Left forelimb (tissue), 1 donor: ENCODE results near the gene IQSEC3.
"Not testable (repeated sequence)": the region's sequence is repeated elsewhere in the genome, so short reads cannot be mapped to it uniquely, and the experiment has no call there.

Experiments used
- DNase-seq: peaks from one replicate; pipeline ENCODE4 v3.0.0-alpha.2; 2018; ENCODE audit warnings: low spot score

IQSEC3 gene

DNA sequence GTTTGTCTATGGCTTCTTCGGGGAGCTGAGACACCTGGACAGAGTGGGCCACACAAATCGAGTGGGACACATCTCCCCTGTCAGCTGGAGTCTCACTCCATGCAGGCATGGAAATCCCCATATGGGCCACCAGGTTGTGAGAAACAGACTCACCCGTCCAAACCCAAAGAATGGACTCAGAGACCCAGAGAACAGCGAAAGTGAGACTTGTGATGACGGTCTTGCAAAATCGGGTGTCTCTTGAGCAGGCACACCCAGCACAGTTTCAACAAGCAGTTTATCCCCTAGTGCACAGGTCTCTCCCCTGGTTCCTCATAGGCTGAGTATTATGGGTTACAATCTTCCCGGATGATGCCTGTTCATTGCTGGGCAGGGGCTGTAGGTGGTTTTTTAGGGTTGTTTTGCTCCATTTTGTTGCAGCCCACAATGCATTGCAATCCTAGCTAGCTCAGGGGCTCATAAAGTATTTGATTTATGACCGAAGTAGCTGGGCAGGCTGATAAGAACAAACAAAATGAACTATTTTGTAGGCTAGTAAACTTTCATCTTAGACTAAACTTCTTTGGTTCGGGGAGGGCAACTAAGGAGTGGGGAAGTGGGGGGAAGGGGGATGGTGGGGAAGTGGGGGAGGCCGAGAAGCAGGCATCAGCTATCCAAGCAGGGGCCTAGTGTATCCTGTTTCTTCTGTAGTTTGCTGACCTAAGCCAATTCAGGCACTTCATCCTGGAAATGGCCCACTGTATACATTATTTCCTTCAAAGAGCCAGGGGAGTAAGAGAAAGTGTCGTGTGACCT lies 45.3 kb downstream of the IQSEC3 start:
- DNase-seq: no peak

DNA sequence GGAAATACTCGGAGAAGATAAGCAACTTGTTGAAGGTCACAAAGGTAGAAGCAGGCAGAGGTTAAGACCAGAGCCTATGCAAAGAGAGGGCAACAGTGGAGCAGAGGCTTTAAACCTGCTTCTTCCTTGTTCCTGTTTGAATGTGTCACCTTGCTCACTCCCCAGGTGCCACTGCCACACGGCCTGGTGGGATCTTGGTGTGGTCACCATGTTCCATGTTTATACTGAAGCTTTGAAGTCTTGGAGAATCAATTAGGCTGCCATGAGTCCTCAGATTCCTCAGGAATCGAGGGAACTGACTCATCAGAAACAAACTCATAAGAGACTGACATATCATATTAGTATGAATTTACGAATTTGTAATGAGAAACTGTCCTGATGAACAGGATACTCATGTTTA lies 46.8 kb downstream of the IQSEC3 start:
- DNase-seq: no peak

DNA sequence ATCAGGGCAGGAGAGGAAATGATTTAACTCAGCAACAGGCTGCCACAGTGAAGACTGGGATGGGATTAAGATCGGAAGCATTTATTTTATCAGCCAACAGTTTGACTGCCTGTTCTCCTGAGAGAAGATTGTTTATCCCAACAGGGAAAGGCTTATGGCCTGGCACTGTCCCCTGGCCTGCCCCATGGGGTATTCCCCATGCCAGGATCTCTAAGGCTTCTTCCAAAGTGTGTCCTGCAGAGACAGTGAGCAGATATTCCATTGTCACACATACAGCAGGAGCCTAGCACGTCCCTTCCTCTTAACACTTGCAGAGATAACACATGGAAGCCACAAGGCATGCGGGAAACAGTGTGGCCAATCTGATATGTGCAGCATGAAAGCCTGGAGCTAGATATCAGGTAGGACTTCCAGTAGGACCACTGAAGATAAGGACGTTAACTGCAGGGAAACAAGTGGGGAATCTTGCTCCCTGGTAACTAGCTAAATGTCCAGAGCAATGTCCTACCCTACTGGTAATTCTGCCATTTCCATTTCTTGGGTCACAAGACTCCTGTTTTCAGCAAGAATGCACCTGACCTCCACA lies 48.2 kb downstream of the IQSEC3 start:
- no peak for DNase-seq

DNA sequence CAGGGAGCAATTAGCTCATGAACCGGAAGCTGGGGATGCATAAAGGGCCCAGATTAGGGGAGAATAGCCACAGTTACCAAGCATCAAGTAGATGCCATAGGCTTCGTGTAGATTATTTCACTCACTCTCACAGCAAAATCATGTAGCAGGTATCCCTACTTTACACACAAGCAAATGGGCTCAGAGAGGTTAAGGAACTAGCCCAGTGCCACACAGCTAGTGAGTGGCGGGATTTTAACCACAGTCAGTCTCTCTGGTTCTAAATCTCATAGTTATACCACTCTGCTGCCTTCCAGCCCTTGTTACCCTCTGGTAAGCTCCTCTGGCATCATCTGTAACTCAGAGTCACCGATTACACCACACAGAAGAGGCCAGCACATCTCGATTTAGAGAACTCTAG lies 49.0 kb downstream of the IQSEC3 start:
- DNase-seq: no peak

DNA sequence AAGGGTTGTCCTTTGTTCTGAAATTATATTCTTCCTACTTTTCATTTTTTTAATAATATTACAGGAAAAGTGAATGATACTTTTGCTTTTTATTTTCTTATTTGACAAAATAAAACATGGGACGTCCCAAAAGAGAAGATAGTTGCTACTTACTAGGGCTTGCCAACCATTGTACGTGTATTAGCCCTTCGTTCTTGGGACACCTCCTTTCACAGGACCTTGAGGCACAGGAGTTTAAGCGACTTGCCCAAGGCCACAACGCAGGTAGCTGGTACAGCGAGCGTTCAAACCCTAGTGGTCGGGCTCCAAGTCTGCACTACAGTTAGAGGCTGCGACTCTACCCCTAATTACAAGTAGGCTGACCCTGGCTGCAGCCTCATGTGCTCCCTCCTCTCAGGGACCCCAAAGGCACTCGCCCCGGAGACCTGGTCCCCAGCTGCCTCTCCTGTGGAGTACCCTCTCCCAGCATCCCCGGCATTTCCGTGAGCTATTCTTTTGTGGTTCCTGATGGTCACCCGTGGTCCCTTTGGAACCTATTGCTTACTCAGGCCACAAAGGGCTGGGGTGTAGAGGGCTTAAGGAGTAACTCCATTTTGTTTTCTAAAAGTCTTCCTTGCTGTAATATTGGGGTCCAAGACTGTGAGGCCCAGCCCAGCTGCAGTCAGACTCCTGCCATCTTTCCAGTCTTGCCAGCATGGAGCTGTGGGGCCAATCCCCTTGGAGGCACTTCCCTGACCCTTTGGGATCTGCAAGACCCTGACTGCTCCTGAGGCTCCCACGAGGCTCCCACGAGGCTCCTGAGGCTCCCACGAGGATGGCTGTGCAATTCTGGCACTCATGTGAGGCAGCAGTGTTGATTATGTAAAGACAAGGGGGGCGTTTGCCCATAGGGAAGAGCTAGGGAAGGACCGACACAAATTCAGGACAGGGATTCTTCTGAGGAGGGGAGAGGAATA lies 49.7 kb downstream of the IQSEC3 start:
- DNase-seq: no peak

DNA sequence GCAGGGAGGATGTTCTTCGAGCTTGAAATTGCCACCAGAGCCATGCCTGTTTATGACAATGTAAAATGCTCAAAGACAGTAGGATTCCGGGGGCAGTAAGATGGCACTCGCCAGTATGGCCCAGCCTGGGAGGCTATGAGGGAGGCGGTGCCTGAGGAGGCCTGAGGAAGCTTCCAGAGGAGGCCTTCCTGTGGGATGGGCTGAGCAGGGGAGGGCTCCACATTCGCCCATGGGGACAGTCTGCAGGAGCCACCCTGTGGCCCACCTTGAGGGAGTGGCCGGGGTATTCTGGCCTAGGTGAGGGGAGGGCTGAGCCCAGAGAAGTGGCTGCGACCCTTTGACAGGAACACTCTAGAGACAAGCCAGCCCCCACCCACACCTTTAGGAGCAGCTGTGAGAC lies 50.7 kb downstream of the IQSEC3 start:
- no peak for DNase-seq

DNA sequence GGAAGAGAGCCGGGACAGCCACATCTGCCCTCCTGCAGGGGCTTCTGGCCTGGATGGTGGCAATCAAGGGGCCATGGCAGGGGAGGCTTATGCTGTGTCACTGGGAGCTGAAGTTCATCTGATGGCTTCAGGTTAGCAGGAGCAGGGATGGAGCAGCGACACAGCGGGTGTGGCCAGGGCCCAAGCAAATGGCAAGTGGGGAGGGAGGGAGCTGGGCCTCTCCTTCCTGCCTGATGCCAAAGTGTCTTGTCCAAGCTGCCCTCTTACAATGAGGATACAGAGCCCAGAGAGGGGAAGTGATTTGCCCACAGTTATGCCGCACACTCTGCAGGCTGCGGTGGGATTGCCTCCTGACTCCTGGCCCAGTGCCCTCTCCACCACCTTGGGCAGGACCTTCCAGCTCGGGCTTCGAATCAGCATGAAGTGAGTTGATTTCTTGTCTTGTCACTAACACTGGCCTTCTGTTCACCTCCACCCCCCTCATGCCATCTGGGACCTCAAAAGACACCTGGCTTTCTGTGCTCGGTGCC lies 51.3 kb downstream of the IQSEC3 start:
- DNase-seq: no peak

DNA sequence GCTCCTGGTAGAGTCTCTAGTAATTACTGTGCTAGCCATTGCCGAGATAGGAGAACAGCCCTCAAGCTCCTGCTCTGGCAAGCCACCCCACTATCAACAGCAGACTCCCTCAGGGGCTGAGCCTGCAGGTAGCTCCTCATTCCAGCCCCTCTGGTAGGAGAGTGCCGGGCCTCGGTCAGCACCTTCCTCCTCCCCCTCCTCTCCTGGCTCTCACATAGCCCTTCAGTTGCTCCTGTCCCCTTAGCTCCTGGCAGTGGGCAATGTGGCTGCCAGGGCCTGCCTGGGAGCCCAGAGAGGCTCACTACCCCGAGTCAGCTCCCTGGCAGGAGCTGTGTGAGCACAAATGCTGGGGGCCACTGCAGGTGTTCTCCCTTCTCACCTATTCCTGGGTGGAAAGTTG lies 52.0 kb downstream of the IQSEC3 start:
- DNase-seq: no peak

DNA sequence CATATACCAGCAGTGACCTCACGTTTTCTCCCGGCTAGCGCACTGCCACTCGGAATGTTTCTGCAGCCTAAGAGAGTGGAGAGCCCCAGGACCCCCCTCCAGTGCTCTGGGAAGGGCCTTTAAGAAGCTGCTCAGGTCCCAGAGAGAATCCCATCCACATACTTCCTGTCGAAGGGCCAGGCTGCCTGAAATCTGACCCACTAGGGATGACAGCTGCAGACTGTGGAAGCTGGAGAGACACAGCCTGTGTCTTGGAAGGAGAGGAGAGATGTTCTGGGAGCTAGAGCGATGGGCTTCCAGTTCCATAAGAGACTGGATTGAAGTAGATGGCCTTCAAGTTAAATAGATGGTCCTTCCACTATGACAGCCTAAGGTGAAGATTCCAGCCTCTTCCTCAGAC lies 54.4 kb downstream of the IQSEC3 start:
- DNase-seq: no peak

DNA sequence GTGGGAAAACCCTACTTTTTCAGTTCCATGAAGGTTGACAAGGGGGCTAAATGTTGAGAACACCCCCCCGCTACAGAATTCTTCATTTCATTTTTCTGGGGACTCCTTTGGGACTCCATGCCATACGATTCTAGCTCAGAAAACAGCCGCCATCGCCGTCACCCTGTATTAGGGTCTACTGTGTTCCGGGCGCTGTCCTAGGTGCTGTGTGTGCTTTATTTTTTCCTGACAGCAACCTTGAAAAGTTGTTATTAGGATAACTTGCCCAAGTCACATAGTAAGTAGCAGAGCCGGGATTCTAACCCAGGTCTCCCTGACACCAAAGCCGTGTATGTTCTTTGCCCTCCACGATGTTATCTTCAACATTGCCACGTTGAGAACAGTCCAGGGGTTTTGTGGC lies 55.1 kb downstream of the IQSEC3 start:
- no peak for DNase-seq

DNA sequence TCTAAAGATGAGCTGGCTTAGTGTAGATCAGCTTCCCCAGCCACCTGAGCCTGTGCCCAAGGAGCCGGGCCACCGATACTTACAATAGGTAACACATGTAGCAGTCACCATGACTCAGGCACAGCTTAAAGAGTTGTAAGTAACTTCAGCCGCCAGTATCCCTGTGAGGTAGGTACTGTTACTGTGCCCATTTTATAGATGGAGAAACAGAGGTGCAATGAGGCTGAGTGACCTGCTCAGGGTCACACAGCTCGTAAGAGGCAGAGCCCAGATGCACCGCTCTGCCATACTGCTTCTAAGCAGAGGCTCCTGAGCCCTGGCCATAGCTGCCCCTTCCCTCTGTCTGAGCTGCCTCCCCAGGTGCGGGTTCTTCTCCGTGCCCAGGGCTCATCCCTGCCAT lies 58.5 kb downstream of the IQSEC3 start:
- DNase-seq: no peak

DNA sequence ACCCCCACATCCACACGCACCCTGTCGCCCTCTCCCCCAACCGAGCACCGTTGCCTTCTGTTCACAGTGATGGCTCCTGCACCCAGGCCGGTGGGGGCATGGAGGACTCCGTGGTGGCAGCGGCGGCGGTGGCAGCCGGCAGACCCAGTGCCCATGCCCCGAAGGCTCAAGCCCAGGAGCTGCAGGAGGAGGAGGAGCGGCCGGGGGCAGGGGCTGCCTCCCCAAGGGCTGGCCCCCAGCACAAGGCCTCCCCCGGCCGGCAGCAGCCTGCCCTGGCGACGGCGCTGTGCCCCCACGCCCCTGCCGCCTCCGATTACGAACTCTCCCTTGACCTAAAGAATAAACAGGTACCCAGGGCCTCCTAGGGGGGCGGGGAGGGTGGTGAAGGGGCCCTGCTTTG lies 59.0 kb downstream of the IQSEC3 start:
- no peak for DNase-seq

DNA sequence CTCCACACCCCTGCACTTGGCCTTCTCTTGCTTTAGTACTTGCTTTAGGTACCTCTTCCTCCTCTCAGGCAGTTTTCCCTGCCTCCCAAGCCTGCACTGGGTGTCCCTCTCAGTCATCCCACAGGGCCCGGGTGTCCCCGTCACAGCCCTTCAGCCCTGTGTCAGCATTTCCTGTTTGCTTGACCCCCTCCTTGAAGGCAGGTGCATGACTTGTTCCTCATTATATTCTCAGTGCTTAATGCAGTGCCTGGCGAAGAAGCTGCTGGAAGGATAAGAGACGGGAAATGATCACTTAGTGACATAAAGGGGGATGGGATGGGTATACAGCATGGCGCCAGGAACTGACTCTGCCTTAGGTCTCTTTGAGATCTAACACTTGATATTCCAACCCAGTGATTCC lies 61.5 kb downstream of the IQSEC3 start:
- DNase-seq: no peak

DNA sequence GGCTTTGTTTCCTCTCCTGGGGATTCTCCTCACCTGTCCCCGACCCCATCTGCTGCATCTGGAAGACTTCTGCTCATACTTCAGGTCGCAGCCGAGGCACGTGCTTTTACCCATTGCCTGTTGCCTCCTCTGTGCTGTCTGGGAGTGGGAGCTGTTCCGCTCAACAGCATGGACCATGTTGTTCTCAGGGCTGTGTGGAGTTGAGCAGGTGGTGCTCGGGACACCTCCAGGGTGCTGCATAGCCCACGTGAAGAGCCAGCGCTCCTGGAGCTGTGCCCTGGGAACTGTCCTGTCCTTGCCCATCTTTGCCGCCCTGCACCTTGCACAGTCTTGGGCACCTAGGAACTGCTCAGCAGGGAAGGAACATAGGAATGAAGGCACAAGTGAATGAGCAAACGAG lies 62.4 kb downstream of the IQSEC3 start:
- no peak for DNase-seq

DNA sequence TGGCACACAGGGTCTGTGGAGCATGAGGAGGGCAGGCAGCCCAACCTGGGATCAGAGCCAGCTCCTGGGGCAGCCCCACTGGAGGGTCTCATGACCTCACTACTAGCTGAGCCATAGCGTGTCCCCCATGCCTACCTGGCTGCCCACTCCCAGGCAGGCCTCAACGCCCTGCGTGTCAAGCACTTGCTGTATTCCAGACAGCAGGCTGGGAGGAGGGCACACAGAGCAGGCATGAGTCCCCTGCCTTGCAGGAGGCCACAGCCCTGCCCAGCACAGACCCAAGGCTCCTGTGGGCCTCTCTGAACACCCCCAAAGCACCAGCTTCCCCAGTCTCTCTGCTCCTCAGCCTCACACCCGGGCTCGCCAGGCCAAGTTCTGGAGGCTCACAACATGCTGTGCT lies 64.0 kb downstream of the IQSEC3 start:
- DNase-seq: no peak

DNA sequence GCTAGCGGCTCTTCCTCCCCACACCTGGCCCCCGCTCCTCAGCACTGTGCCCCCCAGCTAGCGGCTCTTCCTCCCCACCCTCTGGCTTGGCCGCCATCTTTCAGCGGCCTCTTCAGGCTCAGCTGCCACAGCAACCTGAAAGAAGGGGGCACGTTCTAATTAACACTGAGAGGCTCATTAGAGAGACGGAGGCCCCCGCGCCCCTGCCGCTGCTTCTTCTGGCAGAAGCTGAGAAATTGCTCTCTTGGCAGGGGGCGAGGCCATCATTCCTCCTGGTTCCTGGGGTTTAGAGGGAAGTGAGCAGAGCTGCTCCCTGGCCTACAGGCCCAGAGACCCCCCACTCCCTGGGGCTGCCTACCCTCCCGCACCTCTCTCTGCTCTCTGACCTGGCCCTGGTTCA lies 64.4 kb downstream of the IQSEC3 start:
- no peak for DNase-seq

DNA sequence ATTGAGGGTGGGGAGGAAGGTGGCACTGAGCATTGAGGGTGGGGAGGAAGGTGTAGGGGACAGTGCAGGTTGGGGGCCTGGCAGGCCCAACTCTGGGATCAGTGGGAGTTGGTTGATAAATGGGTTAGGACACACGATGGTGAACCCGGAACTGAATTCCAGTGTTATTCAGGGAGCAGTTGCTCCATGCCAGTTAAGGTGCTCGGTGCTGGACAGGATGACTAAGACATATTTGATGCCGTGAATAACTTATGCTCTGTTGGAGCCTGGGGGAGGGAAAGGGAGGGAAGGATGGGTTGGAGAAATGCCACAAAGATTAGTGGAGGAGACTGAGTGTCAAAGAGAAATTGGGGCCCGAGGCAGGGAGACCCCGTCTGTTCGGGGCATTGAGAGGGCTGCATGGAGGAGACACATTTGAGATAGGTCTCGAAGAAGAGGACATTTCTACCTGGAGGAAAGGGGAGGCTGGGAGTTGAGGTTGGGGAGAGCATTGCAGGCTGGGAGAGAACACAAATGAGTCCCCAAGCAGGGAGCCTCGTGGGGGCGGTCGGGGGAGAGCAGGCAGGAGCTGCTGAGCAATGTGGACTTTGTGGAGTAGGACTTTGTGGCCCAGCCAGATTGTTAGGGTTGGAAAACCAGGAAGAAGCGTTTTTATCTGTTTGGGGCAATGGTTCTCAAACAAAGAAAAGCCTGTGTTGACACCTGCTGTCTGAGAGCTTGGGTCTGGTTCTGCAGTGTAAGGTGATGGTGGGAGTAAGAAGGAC lies 65.3 kb downstream of the IQSEC3 start:
- DNase-seq: no peak

DNA sequence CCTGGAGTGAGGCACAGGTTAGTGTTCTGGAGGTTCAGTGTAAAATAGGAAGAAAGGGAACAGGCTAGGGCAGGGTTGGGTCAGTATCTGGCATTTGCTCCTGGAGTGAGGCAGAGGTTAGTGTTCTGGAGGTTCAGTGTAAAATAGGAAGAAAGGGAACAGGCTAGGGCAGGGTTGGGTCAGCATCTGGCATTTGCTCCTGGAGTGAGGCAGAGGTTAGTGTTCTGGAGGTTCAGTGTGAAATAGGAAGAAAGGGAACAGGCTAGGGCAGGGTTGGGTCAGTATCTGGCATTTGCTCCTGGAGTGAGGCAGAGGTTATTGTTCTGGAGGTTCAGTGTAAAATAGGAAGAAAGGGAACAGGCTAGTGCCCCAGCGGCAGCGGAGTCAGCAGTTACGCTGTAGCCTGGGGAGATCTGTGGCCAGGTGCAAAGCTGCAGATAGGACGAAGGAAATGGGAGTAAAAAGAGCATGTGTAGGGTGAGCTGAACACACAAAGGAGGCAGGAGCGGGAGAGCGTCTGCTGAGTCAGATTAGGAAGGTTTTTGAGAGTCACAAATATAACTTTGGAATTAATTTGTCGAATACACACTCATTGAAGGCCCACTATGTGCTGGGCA lies 67.2 kb downstream of the IQSEC3 start:
- not testable (repeated sequence) for DNase-seq

DNA sequence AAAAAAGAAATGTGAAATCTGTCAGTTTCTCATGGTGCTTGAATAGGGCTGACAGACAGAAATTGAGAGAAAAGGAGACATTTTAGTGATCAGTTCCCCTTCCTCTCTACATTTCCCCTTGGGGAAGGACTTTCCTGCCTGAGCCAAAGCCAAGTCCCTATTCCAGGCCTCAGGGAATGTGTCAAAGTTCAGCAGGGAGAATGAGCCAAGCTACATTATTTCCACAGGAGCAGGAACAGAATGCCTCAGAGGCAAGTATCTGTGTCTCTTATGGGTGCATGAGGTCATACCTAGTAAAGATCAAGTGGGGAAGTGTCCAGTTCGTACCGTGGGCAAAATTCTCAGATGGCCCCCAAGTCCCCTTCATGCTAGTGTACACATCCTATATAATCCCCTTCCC lies 68.6 kb downstream of the IQSEC3 start:
- DNase-seq: no peak

DNA sequence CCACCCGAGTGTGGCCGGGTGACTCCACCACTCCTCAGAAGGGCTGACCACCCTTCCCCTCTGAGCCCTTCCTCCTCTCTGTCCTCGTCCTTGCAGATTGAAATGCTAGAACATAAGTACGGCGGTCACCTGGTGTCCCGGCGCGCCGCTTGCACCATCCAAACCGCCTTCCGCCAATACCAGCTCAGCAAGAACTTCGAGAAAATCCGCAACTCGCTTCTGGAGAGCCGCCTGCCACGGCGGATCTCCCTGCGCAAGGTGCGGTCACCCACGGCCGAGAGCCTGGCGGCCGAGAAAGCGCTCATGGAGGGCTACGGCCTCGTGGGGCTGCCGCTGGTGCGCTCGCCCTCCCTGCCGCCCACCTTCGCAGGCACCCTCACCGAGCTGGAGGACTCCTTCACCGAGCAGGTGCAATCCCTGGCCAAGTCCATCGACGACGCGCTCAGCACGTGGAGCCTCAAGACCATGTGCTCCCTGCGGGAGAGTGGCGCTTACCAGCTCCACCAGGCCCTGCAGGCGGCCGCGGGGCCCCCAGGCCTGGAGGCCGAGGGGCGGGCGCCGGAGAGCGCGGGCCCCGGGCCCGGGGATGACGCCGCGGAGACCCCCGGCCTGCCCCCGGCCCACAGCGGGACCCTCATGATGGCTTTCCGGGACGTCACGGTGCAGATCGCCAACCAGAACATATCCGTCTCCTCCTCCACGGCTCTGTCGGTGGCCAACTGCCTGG lies 71.8 kb downstream of the IQSEC3 start:
- DNase-seq: no peak
